NB4 (cell line): ENCODE measurements around the gene ZNF774.

Source experiments
- DNase-seq: peaks from one replicate; pipeline ENCODE4 v3.0.0; 2010; ENCODE audit warnings: low read depth
- H3K4me3 ChIP-seq: one replicate; pipeline ENCODE4 v1.5.1; 2011; ENCODE audit warnings: mild to moderate bottlenecking, low read depth, low read length, moderate library complexity
- MYC ChIP-seq: IDR thresholded peaks from 2 replicates; pipeline ENCODE4 v1.6.1; 2011; ENCODE audit warnings: low read depth, low read length
- POLR2A ChIP-seq: IDR thresholded peaks from 2 replicates; pipeline ENCODE4 v1.6.1; 2011; ENCODE audit warnings: mild to moderate bottlenecking; ENCODE audit not compliant: insufficient read length; ENCODE audit errors: extremely low read depth
- TF ChIP-seq, protein P1 (sequence below): IDR thresholded peaks from 2 replicates; pipeline ENCODE4 v1.6.1; 2011; ENCODE audit warnings: low read depth, low read length
- TF ChIP-seq, protein P2 (sequence below): IDR thresholded peaks from one replicate; pipeline ENCODE4 v1.5.1; 2012; ENCODE audit warnings: low read depth, low read length

The ZNF774 gene

DNA sequence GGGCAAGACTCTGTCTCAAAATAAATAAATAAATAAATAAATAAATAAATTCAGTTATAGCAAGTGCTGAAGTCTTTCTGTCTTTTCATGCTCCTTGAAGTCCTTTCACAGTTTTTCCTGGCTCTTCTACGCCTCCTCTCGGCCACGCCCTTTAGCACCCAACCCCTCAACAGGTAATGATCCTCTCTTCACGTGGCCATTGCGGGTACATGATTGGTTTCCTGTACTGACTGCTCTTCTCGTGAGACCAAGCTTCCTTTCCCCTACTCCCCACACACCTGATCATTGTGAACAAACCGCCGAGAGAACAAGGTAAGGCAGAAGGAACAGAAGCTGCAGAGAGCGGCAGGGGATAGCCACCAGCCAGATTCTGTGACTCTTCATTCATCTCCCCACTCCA is 2.3 kb upstream of the ZNF774 start:
- TF ChIP-seq POLR2A (no peak), MYC (no peak)
- TF ChIP-seq, protein P1, sequence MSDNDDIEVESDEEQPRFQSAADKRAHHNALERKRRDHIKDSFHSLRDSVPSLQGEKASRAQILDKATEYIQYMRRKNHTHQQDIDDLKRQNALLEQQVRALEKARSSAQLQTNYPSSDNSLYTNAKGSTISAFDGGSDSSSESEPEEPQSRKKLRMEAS = no peak
- TF ChIP-seq, protein P2, sequence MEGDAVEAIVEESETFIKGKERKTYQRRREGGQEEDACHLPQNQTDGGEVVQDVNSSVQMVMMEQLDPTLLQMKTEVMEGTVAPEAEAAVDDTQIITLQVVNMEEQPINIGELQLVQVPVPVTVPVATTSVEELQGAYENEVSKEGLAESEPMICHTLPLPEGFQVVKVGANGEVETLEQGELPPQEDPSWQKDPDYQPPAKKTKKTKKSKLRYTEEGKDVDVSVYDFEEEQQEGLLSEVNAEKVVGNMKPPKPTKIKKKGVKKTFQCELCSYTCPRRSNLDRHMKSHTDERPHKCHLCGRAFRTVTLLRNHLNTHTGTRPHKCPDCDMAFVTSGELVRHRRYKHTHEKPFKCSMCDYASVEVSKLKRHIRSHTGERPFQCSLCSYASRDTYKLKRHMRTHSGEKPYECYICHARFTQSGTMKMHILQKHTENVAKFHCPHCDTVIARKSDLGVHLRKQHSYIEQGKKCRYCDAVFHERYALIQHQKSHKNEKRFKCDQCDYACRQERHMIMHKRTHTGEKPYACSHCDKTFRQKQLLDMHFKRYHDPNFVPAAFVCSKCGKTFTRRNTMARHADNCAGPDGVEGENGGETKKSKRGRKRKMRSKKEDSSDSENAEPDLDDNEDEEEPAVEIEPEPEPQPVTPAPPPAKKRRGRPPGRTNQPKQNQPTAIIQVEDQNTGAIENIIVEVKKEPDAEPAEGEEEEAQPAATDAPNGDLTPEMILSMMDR = no peak
- DNase-seq = no peak

DNA sequence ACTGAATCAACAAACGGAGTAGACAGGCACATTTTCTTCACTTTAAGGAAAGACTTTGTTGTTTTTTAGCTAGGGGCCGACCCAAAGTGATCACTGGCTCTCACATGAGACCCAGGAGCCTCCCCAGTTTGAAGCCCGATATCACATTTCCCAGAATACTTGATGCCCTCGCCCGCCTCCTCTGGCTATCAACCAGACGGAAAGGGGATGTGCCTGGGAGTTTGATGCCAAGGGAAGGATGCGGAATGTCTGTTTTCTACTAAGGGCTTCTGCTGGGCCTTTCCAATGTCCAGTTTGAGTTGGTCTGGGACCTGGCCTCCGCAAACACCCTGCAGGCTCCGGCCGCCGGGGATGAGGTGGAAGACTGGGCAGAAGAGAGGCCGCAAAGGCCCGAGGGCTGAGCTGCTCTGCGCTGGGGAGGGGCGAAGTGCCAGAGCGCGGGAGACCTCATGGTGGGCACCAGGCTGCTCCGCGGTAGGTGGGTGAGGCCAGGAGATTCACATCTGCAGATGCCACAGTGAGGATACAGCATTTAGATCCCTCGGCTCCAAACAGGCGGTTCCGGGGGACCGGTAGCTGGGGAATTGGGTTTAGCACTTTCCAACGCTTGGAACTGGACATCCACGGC is 491 bp upstream of the ZNF774 start:
- peak overlapping the region; percentile 68 for H3K4me3 ChIP-seq
- DNase-seq = no peak
- TF ChIP-seq POLR2A = no peak
- TF ChIP-seq, protein P2 = no peak

More for the DNA sequence above, 2.3 kb upstream of the ZNF774 start:
- H3K4me3 ChIP-seq = no peak overlapping the region

DNA sequence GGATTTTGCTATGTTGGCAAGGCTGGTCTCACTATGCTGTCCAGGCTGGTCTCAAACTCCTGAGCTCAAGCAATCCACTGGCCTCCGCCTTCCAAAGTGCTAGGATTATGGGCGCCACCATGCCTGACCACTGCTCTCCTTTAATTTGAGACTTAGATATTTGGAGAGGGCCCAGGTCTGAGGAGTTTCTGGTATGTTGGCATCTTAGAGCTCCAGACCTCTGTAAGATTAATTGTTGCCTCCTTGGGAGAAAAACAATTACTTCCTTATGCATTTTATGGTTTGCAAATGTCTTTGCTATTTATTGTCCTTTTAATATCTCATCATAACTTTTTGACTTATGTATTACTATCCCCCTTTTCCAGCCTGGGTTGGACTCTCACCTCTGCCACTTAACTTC is 2.9 kb downstream of the ZNF774 start:
- no peak for DNase-seq
- TF ChIP-seq, protein P1 = no peak
- no peak for TF ChIP-seq POLR2A
- TF ChIP-seq MYC = no peak
- TF ChIP-seq, protein P2 = no peak
- no peak overlapping the region for H3K4me3 ChIP-seq

DNA sequence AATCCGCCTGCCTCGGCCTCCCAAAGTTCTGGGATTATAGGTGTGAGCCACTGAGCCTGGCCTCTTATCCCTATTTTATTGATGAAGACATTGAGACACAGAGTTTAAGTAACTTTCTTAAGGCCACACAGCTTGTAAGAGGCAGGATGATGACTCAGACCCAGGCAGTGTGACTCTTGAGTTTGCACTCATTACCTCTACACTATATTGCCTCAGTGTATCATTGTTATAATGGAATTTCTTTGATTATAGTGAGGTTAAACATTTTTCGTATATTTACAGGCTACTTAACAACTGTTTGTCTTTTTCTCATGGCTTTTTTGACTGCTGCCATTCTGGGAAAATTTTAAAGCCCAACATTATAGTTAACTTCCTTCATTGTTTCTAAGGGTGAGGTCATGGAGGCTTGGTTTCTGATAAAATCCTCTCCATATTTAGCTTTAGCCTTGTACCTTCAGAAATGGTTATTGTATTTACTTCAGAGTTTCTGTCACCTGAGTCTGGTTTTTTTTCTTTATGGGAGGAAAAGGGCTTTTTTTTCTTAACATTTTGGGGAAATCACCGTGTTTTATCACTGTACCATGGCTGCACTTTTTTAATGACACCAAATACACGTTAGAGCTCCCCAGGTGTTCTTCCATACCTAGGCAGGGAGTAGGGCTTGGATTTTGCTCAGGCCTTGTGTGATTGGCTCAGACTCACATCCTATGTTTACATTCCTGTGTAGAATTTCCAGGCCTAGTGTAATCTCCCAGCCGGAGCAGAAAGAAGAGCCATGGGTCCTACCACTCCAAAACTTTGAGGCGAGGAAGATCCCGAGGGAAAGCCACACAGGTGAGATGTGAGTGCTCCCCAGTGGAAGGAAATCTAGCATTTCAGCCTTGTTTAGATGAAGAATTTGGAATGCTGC is 6.3 kb downstream of the ZNF774 start:
- no peak overlapping the region for H3K4me3 ChIP-seq
- no peak for TF ChIP-seq POLR2A
- TF ChIP-seq, protein P2 = no peak
- no peak for TF ChIP-seq MYC
- TF ChIP-seq, protein P1 = no peak
- DNase-seq = peak; percentile 48

DNA sequence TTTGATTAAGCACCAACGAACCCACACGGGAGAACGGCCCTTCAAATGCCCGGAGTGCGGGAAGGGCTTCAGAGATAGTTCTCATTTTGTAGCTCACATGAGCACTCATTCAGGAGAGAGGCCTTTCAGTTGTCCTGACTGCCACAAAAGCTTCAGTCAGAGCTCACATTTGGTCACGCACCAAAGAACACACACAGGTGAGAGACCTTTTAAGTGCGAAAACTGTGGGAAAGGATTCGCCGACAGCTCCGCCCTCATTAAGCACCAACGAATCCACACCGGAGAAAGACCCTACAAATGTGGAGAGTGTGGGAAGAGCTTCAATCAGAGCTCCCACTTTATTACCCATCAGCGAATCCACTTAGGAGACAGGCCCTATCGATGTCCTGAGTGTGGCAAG is 8.7 kb downstream of the ZNF774 start:
- DNase-seq = no peak
- H3K4me3 ChIP-seq = no peak overlapping the region
- TF ChIP-seq MYC = no peak
- no peak for TF ChIP-seq POLR2A
- TF ChIP-seq, protein P1 = no peak
- TF ChIP-seq, protein P2 = no peak
